GM23248 (cell line): Measurements from ENCODE around the gene ADAMTS17.

ENCODE experiments used
- EZH2 ChIP-seq: fragments of 200-600 bp; sonication (generic); IDR thresholded peaks from 2 replicates; pipeline ENCODE4 v1.6.1; 2018; ENCODE audit warnings: antibody characterized with exemption, mild to moderate bottlenecking; ENCODE audit not compliant: insufficient read depth, poor library complexity, severe bottlenecking
- EZH2phosphoT487 ChIP-seq: fragments of 200-600 bp; sonication (generic); IDR thresholded peaks from 2 replicates; pipeline ENCODE4 v1.6.1; 2018; ENCODE audit warnings: antibody characterized with exemption, moderate library complexity, mild to moderate bottlenecking, low read depth; ENCODE audit not compliant: insufficient read depth

GRCh38 chr15:100247228-100248225, 94.2 kb downstream of the ADAMTS17 start:
- TF ChIP-seq EZH2 (no peak), EZH2phosphoT487 (no peak)
